Ishikawa (cell line): ENCODE measurements around the gene SNED1.

Experiments
- CEBPB ChIP-seq: IDR thresholded peaks from 2 replicates; pipeline ENCODE4 v1.6.1; 2012
- CREB1 ChIP-seq: IDR thresholded peaks from 2 replicates; pipeline ENCODE4 v1.6.1; 2012; ENCODE audit warnings: low read depth
- EGR1 ChIP-seq: IDR thresholded peaks from 2 replicates; pipeline ENCODE4 v1.6.1; 2012
- EP300 ChIP-seq: IDR thresholded peaks from 2 replicates; pipeline ENCODE4 v1.6.1; 2012; ENCODE audit warnings: borderline replicate concordance
- FOXM1 ChIP-seq: IDR thresholded peaks from 2 replicates; pipeline ENCODE4 v1.6.1; 2012; ENCODE audit warnings: low read depth, borderline replicate concordance
- MAX ChIP-seq: IDR thresholded peaks from 2 replicates; pipeline ENCODE4 v1.6.1; 2012
- NFIC ChIP-seq: IDR thresholded peaks from 2 replicates; pipeline ENCODE4 v1.6.1; 2012
- RAD21 ChIP-seq: IDR thresholded peaks from 2 replicates; pipeline ENCODE4 v1.6.1; 2012; ENCODE audit warnings: low read depth
- TAF1 ChIP-seq: IDR thresholded peaks from 2 replicates; pipeline ENCODE4 v1.6.1; 2012; ENCODE audit warnings: low read depth, mild to moderate bottlenecking
- TCF12 ChIP-seq: IDR thresholded peaks from 2 replicates; pipeline ENCODE4 v1.6.1; 2012; ENCODE audit warnings: low read depth
- TEAD4 ChIP-seq: IDR thresholded peaks from 2 replicates; pipeline ENCODE4 v1.6.1; 2012
- USF1 ChIP-seq: IDR thresholded peaks from 2 replicates; pipeline ENCODE4 v1.6.1; 2012
- YY1 ChIP-seq: IDR thresholded peaks from 2 replicates; pipeline ENCODE4 v1.6.1; 2012; ENCODE audit warnings: low read depth
- ZBTB7A ChIP-seq: IDR thresholded peaks from 2 replicates; pipeline ENCODE4 v1.6.1; 2012; ENCODE audit warnings: low read depth
- TF ChIP-seq, protein P1 (sequence below): IDR thresholded peaks from 2 replicates; pipeline ENCODE4 v1.6.1; 2012; ENCODE audit warnings: low read depth, mild to moderate bottlenecking

The SNED1 gene

GRCh38 chr2:241025639-241026038, 27.2 kb downstream of the SNED1 start:
- TF ChIP-seq FOXM1, result no peak
- TF ChIP-seq TEAD4, result no peak
- no peak for TF ChIP-seq TAF1
- no peak for TF ChIP-seq USF1
- TF ChIP-seq ZBTB7A, result no peak
- TF ChIP-seq YY1, result no peak
- no peak for TF ChIP-seq RAD21

GRCh38 chr2:241029599-241030332, 31.3 kb downstream of the SNED1 start:
- TF ChIP-seq CREB1 (no peak), MAX (no peak), YY1 (no peak), TCF12 (no peak), CEBPB (no peak), TEAD4 (no peak), FOXM1 (no peak), USF1 (no peak), RAD21 (no peak), EP300 (no peak), EGR1 (no peak), TAF1 (no peak), NFIC (no peak), ZBTB7A (no peak)
- TF ChIP-seq, protein P1, sequence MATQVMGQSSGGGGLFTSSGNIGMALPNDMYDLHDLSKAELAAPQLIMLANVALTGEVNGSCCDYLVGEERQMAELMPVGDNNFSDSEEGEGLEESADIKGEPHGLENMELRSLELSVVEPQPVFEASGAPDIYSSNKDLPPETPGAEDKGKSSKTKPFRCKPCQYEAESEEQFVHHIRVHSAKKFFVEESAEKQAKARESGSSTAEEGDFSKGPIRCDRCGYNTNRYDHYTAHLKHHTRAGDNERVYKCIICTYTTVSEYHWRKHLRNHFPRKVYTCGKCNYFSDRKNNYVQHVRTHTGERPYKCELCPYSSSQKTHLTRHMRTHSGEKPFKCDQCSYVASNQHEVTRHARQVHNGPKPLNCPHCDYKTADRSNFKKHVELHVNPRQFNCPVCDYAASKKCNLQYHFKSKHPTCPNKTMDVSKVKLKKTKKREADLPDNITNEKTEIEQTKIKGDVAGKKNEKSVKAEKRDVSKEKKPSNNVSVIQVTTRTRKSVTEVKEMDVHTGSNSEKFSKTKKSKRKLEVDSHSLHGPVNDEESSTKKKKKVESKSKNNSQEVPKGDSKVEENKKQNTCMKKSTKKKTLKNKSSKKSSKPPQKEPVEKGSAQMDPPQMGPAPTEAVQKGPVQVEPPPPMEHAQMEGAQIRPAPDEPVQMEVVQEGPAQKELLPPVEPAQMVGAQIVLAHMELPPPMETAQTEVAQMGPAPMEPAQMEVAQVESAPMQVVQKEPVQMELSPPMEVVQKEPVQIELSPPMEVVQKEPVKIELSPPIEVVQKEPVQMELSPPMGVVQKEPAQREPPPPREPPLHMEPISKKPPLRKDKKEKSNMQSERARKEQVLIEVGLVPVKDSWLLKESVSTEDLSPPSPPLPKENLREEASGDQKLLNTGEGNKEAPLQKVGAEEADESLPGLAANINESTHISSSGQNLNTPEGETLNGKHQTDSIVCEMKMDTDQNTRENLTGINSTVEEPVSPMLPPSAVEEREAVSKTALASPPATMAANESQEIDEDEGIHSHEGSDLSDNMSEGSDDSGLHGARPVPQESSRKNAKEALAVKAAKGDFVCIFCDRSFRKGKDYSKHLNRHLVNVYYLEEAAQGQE, result no peak

DNA sequence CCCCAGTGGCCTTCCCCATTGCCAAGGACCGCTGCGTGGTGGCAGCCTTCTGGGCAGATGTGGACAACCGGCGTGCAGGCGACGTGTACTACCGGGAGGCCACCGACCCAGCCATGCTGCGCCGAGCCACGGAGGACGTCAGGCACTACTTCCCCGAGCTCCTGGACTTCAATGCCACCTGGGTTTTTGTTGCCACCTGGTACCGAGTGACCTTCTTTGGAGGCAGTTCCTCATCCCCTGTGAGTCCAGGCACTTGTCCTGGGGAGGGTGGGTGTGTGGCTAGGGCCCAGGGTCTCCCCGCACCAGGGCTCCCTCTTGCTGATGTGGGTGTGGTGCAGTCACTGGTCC, 31.9 kb downstream of the SNED1 start:
- TF ChIP-seq USF1, result no peak
- TF ChIP-seq ZBTB7A, result no peak
- no peak for TF ChIP-seq YY1
- no peak for TF ChIP-seq TCF12
- no peak for TF ChIP-seq CEBPB
- TF ChIP-seq, protein P1, result no peak

DNA sequence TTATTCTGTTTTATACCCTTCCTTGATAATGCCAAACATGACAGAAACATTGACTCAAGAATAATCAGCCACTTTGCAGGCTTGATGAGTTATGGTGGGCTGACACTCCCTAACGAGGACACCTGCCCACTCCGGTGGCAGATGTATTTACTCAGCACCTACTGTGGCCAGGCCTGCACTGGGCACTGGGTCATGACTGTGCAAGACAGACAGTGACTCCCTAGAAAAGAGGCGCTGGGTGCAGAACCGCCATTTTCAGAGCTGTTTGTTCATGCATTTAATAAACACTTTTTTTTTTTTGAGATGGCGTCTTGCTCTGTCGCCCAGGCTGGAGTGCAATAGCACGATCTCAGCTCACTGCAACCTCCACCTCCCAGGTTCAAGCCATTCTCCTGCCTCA, 32.5 kb downstream of the SNED1 start:
- TF ChIP-seq CEBPB (no peak), ZBTB7A (no peak), NFIC (no peak), TAF1 (no peak), TEAD4 (no peak), FOXM1 (no peak), USF1 (no peak), TCF12 (no peak), EP300 (no peak), RAD21 (no peak), YY1 (no peak), EGR1 (no peak), CREB1 (no peak), MAX (no peak)
- TF ChIP-seq, protein P1, result no peak
